HAP-1 (cell line): ENCODE data around the gene ESRP2.
A peak's percentile ranks its signal among the peaks of the same experiment; 100 is the strongest.

Experiments
- DNase-seq, 2 experiments: peaks; one replicate each; pipeline ENCODE4 v3.0.0-alpha.2; 2016 to 2020; ENCODE audit warnings: low spot score in 2 of 2
- H3K27me3 ChIP-seq: fragments of 250-450 bp; sonication (Bioruptor Pico); 2 replicates; pipeline ENCODE4 v1.5.1; 2020; ENCODE audit warnings: low read depth, mild to moderate bottlenecking, moderate library complexity
- H3K36me3 ChIP-seq: fragments of 250-450 bp; sonication (Bioruptor Pico); replicated peaks from 2 replicates; pipeline ENCODE4 v1.5.1; 2020; ENCODE audit warnings: mild to moderate bottlenecking
- H3K4me1 ChIP-seq: fragments of 250-450 bp; sonication (Bioruptor Pico); 2 replicates; pipeline ENCODE4 v1.5.1; 2020; ENCODE audit warnings: mild to moderate bottlenecking
- H3K4me3 ChIP-seq: fragments of 250-450 bp; sonication (Bioruptor Pico); 2 replicates; pipeline ENCODE4 v1.5.1; 2020; ENCODE audit warnings: mild to moderate bottlenecking, moderate library complexity
- H3K9me3 ChIP-seq: fragments of 250-450 bp; sonication (Bioruptor Pico); 2 replicates; pipeline ENCODE4 v1.5.1; 2020; ENCODE audit warnings: mild to moderate bottlenecking, moderate library complexity
- in situ Hi-C: fragments of 300-500 bp; cut with MboI; formaldehyde crosslinking; loops from 3 replicates; pipeline ENCODE4 v1.14.3; 2020; ENCODE audit warnings: low sequenced_read_pairs, inconsistent platforms, mixed read lengths

Gene ESRP2

GRCh38 chr16:68242085-68242484 lies 6.2 kb upstream of the ESRP2 start:
- Histone ChIP-seq H3K36me3 (no peaks in the 10 kb centered on the region), H3K9me3 (no peaks in the 10 kb centered on the region), H3K27me3 (no peaks in the 10 kb centered on the region), H3K4me1 (peaks cover 29% of the 10 kb centered on the region), H3K4me3 (no peak overlapping the region)
- peak; percentile 58 to 60 for DNase-seq
- in situ Hi-C loops, result no loop called here

DNA sequence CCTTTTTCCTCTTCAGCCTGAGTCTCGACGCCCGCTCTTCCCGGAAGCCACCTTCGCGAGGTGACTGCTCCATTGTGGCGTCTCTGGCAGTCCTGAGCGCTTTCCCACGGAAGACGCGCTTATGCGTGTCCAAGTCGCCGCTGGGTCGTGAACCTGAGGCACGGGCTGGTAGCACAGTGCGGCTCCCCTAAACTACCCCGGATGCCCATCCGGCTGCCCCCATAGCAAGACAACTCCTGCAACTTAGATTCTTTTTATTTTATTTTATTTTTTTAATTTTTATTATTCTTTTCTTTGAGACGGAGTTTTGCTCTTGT lies 2.1 kb upstream of the ESRP2 start:
- H3K9me3 ChIP-seq, result no peaks in the 10 kb centered on the region
- DNase-seq, result no peak
- in situ Hi-C loops, result no loop called here
- H3K4me3 ChIP-seq, result peak overlapping the region; percentile 42
- H3K4me1 ChIP-seq, result peaks cover 24% of the 10 kb centered on the region
- no peaks in the 10 kb centered on the region for H3K27me3 ChIP-seq
- H3K36me3 ChIP-seq, result no peaks in the 10 kb centered on the region

DNA sequence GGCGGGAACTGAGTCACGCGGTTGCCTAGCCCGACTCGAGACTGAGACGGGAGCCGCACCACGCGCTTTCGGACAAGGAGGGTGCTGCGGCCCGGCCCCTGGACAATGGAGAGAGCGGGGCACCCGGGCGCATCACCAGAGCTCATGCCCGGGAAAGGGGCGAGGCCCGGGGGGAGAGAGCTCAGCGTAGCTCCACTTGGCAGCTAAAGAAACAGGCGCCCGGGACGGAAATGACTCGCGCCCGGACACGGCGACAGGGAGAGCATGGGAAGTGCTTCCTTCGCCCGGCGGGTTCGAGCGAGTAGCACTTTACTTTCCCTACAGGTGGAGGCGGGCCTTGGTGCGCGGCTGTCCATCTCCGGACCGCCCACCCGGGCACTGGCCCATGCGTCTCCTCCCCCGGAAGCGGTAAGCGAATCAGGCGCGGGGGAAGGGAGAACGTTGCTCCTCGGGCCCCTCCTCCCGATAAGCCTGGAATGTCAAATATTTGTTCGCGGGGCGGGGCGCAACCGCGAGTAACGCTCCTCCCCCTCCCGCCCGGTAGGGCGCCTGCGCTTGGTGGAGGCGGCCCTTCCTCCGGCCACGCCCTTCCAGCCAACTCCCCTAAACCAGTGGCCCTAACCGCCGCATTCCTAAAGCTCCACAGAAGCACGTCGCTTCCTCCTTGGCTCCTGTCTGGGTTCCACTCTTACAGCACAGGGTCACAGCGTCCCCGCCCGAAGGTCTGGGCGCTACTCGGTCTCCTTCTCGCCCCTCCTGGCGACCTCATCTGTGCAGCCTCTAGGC lies 1.5 kb upstream of the ESRP2 start:
- in situ Hi-C loops, result no loop called here
- Histone ChIP-seq H3K4me3 (peak overlapping the region; percentile 42), H3K27me3 (no peaks in the 10 kb centered on the region), H3K4me1 (peaks cover 23% of the 10 kb centered on the region), H3K36me3 (no peaks in the 10 kb centered on the region), H3K9me3 (no peaks in the 10 kb centered on the region)
- peak; percentile 98 to 99 for DNase-seq

- no peaks in the 10 kb centered on the region for H3K9me3 ChIP-seq
- peak overlapping the region; percentile 42 for H3K4me3 ChIP-seq
- no peaks in the 10 kb centered on the region for H3K36me3 ChIP-seq
- no peak for DNase-seq
- in situ Hi-C loops, result no loop called here
- H3K27me3 ChIP-seq, result no peaks in the 10 kb centered on the region
- peaks cover 17% of the 10 kb centered on the region for H3K4me1 ChIP-seq
These were observed 907 bp upstream of the ESRP2 start for GRCh38 chr16:68236826-68237242.

- in situ Hi-C loops, result no loop called here
- H3K4me3 ChIP-seq, result no peak overlapping the region
- no peaks in the 10 kb centered on the region for H3K36me3 ChIP-seq
- H3K4me1 ChIP-seq, result peaks cover 15% of the 10 kb centered on the region
- no peaks in the 10 kb centered on the region for H3K9me3 ChIP-seq
- no peak for DNase-seq
- H3K27me3 ChIP-seq, result no peaks in the 10 kb centered on the region
These were observed 354 bp upstream of the ESRP2 start for GRCh38 chr16:68236137-68236825.

- in situ Hi-C loops, result no loop called here
- no peaks in the 10 kb centered on the region for H3K36me3 ChIP-seq
- no peak for DNase-seq
- H3K27me3 ChIP-seq, result no peaks in the 10 kb centered on the region
- no peaks in the 10 kb centered on the region for H3K9me3 ChIP-seq
- H3K4me1 ChIP-seq, result peaks cover 15% of the 10 kb centered on the region
- H3K4me3 ChIP-seq, result no peak overlapping the region
These were observed 630 bp downstream of the ESRP2 start for GRCh38 chr16:68235108-68235886.

DNA sequence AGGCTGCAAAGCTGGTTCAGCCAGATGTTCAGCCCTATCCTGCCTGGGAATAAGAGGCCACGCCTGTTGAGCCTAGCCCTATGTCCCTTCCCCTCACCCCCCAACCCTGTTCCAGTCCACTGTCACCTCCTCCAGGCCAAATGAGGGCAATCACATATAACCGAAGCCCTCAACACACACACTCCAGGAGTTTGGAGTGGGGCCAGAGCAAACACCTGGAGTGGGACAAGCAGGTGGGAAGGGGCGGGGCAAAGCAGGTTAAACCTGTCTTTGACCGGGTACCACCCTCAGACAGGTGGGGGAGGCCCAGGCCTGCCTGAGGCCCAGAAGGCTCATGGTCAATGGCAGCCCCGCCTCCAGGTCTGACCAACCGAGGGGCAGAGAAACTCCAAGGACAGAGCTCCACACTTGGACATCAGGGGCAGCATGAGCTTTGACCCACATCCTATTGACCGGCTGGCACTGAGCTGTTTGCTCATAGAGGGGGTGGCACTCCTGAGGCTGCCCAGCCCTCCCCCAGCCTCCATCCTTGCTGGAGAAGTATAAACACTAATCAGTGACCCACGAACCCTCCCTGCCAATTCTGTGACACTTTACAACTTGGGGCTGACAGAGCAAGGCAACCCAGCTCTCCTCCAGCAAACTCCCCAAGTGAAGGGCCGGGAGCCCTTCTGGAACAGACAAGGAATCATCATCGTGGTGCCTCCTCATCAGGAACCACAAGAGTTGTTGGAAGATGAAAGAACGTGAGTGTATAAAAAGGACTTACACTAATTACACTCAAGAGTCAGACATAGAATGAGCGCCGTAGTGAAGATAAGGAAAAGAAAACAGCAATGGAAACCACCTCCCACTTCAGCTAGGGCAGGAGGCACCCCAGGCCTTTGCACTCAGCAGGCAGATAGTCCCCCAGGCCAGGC lies 1.5 kb downstream of the ESRP2 start:
- no peak for DNase-seq
- Histone ChIP-seq H3K4me3 (no peak overlapping the region), H3K27me3 (no peaks in the 10 kb centered on the region), H3K4me1 (peaks cover 10% of the 10 kb centered on the region), H3K36me3 (no peaks in the 10 kb centered on the region), H3K9me3 (no peaks in the 10 kb centered on the region)
- in situ Hi-C loops, result no loop called here

- H3K4me1 ChIP-seq, result peaks cover 10% of the 10 kb centered on the region
- H3K9me3 ChIP-seq, result no peaks in the 10 kb centered on the region
- in situ Hi-C loops, result no loop called here
- DNase-seq, result no peak
- H3K36me3 ChIP-seq, result no peaks in the 10 kb centered on the region
- no peak overlapping the region for H3K4me3 ChIP-seq
- H3K27me3 ChIP-seq, result no peaks in the 10 kb centered on the region
These were observed 2.1 kb downstream of the ESRP2 start for GRCh38 chr16:68233835-68234187.

- Histone ChIP-seq H3K27me3 (no peaks in the 10 kb centered on the region), H3K9me3 (no peaks in the 10 kb centered on the region), H3K4me3 (no peak overlapping the region), H3K36me3 (no peaks in the 10 kb centered on the region), H3K4me1 (peaks cover 10% of the 10 kb centered on the region)
- DNase-seq, result no peak
- in situ Hi-C loops, result no loop called here
These were observed 2.7 kb downstream of the ESRP2 start for GRCh38 chr16:68233085-68233834.

DNA sequence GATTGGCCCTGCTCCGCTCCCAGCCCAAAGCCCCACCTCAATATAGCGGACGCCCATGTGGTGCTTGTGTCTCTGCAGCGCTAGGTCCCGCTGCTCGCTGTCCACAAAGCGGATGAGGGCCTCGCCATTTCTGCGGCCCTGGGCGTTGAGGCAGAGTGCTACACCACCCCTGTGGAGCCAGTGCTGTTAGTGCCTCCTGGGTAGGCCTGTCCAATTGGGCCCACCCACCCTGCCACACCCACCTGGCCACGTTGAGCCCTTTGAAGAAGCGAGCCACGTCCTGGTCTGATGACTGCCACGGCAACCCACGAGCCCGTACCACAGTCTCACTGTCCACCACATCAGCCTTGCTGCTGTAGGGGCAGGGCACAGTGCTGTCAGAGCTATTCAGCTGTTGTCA lies 3.6 kb downstream of the ESRP2 start:
- Histone ChIP-seq H3K36me3 (no peaks in the 10 kb centered on the region), H3K27me3 (no peaks in the 10 kb centered on the region)
- in situ Hi-C loops, result no loop called here

DNA sequence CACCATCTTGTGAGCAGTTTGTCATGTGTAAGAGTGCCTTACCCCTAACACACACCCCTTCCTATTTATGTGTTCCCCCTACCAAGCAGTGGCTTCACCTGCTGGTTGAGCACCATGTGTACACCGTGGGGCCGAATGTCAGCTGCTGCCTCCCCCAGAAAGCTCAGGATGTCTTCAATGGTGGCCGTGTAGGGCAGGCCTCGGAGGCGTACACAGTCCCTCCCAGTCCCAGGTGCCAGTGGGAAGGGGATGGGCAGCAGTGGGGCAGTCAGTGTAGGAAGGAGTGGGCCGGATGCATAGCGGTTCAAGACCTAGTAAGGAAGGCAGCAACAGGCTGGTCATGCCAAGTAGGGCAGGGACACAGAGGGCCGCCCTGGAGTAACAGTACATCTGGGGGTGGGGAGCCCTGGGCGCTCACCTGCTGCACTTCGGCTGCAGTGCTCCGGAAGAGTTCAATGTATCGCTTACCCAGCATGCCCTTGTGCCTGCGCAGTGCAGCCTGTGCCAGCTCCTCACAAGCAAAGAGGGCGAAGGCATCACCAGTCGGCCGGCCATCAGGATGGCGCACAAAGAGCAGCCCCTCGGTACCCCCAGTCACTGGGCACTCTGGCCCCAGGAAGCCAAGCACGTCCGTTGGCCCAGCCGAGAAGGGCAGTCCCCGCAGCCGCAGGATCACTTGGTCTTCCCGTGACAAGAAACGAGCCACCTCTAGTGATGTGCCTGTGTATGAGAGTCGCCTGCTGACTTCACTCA lies 4.4 kb downstream of the ESRP2 start:
- H3K4me3 ChIP-seq, result no peak overlapping the region
- no peaks in the 10 kb centered on the region for H3K9me3 ChIP-seq
- H3K4me1 ChIP-seq, result no peaks in the 10 kb centered on the region
- no peak for DNase-seq
- in situ Hi-C loops, result no loop called here
- no peaks in the 10 kb centered on the region for H3K36me3 ChIP-seq
- no peaks in the 10 kb centered on the region for H3K27me3 ChIP-seq

More for the DNA sequence above, 3.6 kb downstream of the ESRP2 start:
- no peak for DNase-seq
- Histone ChIP-seq H3K9me3 (no peaks in the 10 kb centered on the region), H3K4me3 (no peak overlapping the region), H3K4me1 (peaks cover 7% of the 10 kb centered on the region)

DNA sequence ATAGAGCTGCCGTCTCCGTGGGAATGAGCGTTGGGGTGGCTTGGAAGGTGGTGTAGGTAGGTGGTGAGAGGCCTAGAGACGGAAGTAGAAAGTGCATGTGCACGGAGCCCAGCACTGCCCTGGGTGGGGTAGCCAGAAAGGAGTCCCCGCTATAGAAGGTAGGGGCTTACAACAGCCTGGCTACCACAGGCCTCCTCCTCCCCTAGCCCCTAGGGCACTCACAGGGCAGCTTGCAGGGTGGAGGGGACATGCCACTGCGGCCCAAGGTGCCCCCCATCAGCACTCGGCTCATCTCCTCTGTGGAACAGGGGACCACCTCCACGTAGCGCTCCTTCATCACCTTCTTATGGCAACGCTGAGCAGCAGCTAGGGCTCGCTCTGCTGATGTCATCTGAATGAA lies 5.0 kb downstream of the ESRP2 start:
- in situ Hi-C loops, result no loop called here
- DNase-seq, result no peak
- peaks cover 5% of the 10 kb centered on the region; the same call in 1 of the 2 replicates for H3K36me3 ChIP-seq

More for the DNA sequence above, 5.0 kb downstream of the ESRP2 start:
- H3K27me3 ChIP-seq, result no peaks in the 10 kb centered on the region
- no peaks in the 10 kb centered on the region for H3K4me1 ChIP-seq
- no peaks in the 10 kb centered on the region for H3K9me3 ChIP-seq
- no peak overlapping the region for H3K4me3 ChIP-seq
